HG03175 (cell line): ENCODE data around the gene TPCN1.

Experiments used
- ATAC-seq: cut with Tn5 transposase; IDR thresholded peaks from one replicate; pipeline ENCODE4 v1.9.1; 2021; ENCODE audit warnings: mild to moderate bottlenecking, moderate library complexity; ENCODE audit not compliant: unreplicated experiment

TPCN1 gene

DNA sequence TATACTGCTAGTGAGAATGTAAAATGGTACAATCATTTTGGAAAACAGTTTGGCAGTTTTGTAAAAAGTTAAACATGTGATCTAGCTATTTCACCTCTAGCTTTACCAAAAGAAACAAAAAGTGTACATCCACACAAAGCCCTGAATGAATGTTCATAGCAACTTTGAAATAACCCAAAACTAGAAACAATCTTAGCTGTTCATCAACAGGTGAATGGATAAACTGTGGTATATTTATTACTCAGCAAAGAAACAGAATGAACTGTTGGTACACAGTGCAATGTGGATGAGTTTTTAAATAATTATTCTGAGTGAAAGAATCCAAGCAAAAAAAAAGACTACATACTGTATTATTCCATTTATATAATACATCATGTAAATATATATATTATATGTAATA is 36.3 kb downstream of the TPCN1 start:
- ATAC-seq, result no peak

- no peak for ATAC-seq
These were observed 38.9 kb downstream of the TPCN1 start for GRCh38 chr12:113260127-113260526.

DNA sequence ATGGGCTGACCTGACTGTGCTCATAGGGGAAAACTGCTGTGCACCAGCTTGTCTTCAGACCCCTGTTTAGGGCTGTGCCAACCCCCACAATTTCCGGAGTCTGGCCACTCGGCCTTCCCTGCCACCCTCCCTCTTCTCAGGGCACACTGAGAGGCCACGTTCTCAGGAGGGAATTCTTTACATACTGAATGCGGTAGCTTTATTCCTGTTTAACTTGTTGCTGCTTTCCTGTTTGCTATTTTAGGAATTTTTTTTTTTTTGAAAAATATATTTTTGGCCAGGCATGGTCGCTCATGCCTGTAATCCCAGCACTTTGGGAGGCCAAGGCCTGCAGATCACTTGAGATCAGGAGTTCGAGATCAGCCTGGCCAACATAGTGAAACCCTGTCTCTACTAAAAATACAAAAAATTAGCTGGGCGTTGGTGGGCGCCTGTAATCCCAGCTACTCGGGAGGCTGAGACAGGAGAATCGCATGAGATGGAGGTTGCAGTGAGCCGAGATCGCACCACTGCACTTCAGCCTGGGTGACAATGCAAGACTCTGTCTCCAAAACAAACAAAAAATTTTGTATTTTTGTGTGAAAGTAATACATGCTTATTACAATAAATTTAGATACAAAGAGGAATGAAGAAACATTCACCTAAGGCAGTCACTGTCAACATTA is 39.5 kb downstream of the TPCN1 start:
- no peak for ATAC-seq

DNA sequence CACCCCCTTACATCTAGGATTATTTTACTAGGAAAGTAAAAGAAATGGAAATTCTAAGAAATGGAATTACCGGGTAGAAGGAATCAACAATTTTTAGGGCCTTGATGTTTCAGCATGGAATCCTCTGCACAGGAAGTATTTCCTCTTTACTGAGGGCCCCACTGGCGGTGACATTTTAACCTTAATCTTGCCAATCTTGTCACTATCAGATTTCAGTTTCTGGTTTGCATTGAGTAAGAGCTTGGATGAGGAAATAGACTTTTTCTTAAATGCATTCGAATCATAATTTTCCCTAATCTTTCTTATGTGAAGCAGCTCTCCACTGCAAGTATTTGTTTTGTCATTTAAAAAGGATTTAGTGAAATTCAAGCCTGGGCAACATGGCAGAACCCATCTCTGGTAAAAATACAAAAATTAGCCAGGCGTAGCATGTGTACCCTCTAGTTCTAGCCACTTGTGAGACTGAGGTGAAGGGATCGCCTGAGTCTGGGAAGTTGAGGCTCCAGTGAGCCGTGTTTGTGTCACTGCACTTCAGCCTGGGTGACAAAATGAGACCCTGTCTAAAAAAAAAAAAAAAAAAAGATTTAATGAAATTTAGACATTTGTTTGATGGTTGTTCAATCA is 40.7 kb downstream of the TPCN1 start:
- ATAC-seq, result no peak

- no peak for ATAC-seq
These were observed 41.4 kb downstream of the TPCN1 start for GRCh38 chr12:113262710-113263109.

DNA sequence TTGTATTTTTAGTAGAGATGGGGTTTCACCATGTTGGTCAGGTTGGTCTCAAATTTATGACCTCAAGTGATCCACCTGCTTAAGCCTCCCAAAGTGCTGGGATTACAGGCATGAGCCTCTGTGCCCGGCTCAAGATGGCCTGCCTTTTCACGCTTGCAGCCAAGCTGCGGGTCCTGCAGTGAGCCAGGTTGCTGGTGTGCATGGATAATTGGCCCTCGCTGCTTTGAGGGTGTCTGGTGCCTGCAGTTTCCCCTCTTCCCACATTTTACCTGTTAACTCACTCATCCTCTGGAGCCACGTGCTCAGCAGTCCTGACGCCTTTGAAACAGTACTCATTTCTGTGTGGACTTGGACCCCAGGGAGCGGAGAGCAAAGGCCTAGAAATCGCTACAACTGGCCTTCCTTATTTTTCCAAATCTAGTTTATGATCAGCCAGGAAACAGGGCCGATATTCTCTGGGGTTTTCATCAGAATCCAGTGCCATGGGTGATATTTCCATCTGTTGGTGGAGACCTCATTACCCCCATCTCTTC is 42.2 kb downstream of the TPCN1 start:
- ATAC-seq, result no peak

GRCh38 chr12:113266106-113266895 is 45.0 kb downstream of the TPCN1 start:
- ATAC-seq, result no peak

- no peak for ATAC-seq
These were observed 46.4 kb downstream of the TPCN1 start for GRCh38 chr12:113267621-113268020.

GRCh38 chr12:113268136-113268535 is 46.9 kb downstream of the TPCN1 start:
- ATAC-seq, result no peak

DNA sequence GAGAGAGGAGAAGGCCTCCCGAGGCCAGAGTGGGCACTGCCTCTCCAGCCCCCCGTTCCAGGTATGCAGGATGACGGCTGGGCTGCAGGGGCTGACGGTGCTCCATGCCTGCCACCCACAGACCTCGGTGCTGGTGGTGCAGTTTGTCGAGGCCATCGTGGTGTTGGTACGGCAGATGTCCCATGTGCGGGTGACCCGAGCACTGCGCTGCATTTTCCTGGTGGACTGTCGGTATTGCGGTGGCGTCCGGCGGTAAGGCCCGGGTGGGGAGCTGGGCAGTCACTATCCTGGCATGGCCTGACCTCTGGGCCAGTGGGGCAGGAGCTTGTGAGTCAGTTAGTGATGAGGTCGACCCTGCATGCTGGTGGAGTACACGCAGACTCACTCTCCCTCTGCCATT is 47.4 kb downstream of the TPCN1 start:
- no peak for ATAC-seq

GRCh38 chr12:113269257-113269943 is 48.1 kb downstream of the TPCN1 start:
- no peak for ATAC-seq

- ATAC-seq, result no peak
These were observed 49.4 kb downstream of the TPCN1 start for GRCh38 chr12:113270709-113271009.

GRCh38 chr12:113271466-113271852 is 50.2 kb downstream of the TPCN1 start:
- ATAC-seq, result no peak

GRCh38 chr12:113271853-113272561 is 50.7 kb downstream of the TPCN1 start:
- ATAC-seq, result no peak

DNA sequence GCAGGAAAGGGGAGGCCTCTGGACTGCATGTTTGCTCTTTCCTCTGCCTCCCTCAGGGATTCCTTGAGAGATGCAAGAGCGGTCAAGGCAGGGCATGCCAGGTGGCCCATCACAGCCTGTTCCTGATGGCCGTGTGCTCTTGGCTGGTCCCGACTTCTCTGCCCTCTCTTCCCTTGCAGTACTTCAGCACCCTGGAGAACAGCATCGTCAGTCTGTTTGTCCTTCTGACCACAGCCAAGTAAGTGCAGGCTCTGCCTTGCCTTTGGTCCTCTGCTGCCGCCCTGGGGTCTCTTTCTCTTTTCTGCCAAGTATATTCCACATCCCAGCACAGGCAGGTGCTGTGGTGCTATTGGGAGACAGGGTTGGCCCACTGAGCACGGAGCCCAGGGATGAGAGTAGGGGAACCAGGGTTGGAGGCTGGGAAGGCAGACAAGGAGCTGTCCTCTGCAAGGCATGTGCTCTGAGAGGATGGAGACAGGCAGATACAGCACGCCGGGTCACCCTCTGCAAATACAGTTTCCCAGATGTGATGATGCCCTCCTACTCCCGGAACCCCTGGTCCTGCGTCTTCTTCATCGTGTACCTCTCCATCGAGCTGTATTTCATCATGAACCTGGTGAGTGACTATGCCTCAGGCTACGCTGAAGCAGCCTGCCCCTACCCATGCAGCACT is 51.9 kb downstream of the TPCN1 start:
- no peak for ATAC-seq

- ATAC-seq, result no peak
These were observed 53.6 kb downstream of the TPCN1 start for GRCh38 chr12:113274848-113275247.

DNA sequence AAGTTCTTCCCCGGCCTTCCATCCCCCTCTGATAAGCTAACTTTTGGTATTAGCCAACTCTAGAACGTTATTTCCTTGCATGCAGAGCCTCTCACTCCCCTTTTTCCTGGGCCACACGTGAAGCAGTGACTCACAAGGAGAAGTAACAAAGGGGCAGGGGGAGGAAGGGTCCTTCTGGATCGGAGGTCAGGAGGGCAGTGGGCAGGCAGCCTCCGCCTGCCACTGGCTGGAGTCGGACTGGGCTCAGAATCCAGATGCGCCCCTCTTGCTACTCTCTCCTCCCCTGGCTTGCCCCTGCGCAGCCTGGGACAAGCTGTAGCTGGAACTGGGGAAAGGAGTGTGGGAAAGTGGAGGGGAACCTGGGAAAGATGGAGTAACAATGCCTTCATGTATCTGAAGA is 55.0 kb downstream of the TPCN1 start:
- ATAC-seq, result no peak

GRCh38 chr12:113276946-113277500 is 55.8 kb downstream of the TPCN1 start:
- ATAC-seq, result no peak

DNA sequence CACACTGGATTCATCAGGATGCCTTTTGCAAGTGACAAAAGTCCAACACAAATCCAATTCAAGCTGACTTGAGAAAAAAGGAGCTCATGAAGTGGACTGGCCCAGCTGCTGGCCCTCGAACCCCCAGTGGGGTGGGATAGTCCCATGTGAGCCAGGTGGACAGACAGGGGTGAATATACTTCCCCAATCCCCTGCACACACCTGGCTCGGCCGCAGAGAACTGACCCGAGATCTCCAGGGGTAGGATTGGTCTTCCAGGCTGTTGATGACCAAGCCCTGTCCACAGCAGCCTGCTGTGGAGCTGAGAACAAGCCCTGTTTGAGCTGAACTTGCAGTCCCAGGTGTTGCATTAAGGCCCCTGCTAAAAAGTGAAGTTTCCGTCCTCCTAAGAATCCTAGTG is 56.2 kb downstream of the TPCN1 start:
- ATAC-seq, result no peak

- ATAC-seq, result no peak
These were observed 56.9 kb downstream of the TPCN1 start for GRCh38 chr12:113278141-113278540.
